ENCODE results near the gene CNR2. TPM values are rescaled to one million over a fixed set of nuclear protein-coding genes. Genes with fewer than 3 reads are reported as not detected.
A peak's percentile ranks its signal among the peaks of the same experiment; 100 is the strongest.

The CNR2 gene
- total RNA-seq, 4 donors from 2014 or later: not detected

GRCh38 chr1:23957096-23957495, 43.9 kb upstream of the CNR2 start:
- WGBS, 2 donors: 37 to 46% methylated on average over 7 of the region's 7 CpGs
- TF ChIP-seq POLR2A (IDR thresholded peaks at IDR 0.05) (no peak), CTCF (IDR thresholded peaks at IDR 0.05) (no peak)
- H3K4me3 ChIP-seq (ENCODE audit: low read depth, poor library complexity, severe bottlenecking): no peak overlapping the region
- intact Hi-C loops (cut with DNase I; ENCODE audit: low total_unique reads): no loop called here
- no peak for DNase-seq (ENCODE audit: low spot score in 2 of 2)

- no peak for TF ChIP-seq CTCF (IDR thresholded peaks at IDR 0.05)
- TF ChIP-seq POLR2A (IDR thresholded peaks at IDR 0.05): no peak
- intact Hi-C loops (cut with DNase I; ENCODE audit: low total_unique reads): no loop called here
- WGBS, 2 donors: 68 to 85% methylated on average over 3 of the region's 3 CpGs
Observed at GRCh38 chr1:23953020-23953419, 39.9 kb upstream of the CNR2 start.

GRCh38 chr1:23947366-23947765, 34.2 kb upstream of the CNR2 start:
- intact Hi-C loops (cut with DNase I; ENCODE audit: low total_unique reads): no loop called here
- no peak overlapping the region for H3K4me3 ChIP-seq (ENCODE audit: low read depth, poor library complexity, severe bottlenecking)
- TF ChIP-seq POLR2A (IDR thresholded peaks at IDR 0.05) (no peak), CTCF (IDR thresholded peaks at IDR 0.05) (no peak)
- no peak for DNase-seq (ENCODE audit: low spot score in 2 of 2)

More at GRCh38 chr1:23953020-23953419, 39.9 kb upstream of the CNR2 start:
- no peak for DNase-seq (ENCODE audit: low spot score in 2 of 2)
- H3K4me3 ChIP-seq (ENCODE audit: low read depth, poor library complexity, severe bottlenecking): no peak overlapping the region

DNA sequence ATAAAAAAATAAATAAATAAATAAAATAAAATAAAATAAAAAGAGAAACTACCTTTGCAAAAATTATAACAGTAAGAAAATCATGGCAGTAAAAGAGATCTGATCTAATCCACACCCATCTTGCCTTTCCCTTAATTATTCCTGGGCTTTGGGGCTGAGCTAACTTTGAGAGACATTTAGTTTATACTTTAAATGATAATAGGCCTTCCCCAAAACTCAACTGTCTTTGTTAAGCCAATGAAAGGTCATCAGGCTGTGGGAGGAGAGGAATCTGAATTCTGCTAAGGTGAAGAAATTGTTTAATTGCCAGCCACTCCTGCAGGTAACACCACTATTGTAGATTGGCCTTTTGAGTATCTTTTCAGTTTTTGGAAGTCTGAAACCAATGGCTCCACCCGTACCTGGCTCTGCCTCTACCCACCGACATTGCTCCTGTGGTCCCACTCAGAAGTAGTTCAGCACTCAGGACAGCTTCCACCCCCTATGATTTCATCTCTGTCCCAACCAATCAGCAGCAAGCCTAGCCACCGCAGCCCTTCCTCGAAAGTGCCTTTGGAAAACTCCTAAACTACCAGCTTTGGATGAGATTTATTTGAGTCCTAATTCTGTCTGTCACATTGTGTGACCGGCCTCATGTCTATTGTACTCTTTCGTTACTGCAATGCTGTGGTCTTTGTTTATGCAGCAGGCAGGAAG, 23.5 kb upstream of the CNR2 start:
- peak in 1 of 2 donors; percentile 15 for DNase-seq (ENCODE audit: low spot score in 2 of 2)
- 53 to 58% methylated on average over 6 of the region's 6 CpGs for WGBS, 2 donors
- intact Hi-C loops (cut with DNase I; ENCODE audit: low total_unique reads): no loop called here

GRCh38 chr1:23931491-23931880, 18.3 kb upstream of the CNR2 start:
- H3K4me3 ChIP-seq (ENCODE audit: low read depth, poor library complexity, severe bottlenecking): no peak overlapping the region
- TF ChIP-seq POLR2A (IDR thresholded peaks at IDR 0.05) (no peak), CTCF (IDR thresholded peaks at IDR 0.05) (no peak)
- 76 to 79% methylated on average over 1 of the region's 1 CpG for WGBS, 2 donors
- intact Hi-C loops (cut with DNase I; ENCODE audit: low total_unique reads): no loop called here
- DNase-seq (ENCODE audit: low spot score in 2 of 2): no peak

More for the DNA sequence above, 23.5 kb upstream of the CNR2 start:
- TF ChIP-seq POLR2A (IDR thresholded peaks at IDR 0.05) (no peak), CTCF (IDR thresholded peaks at IDR 0.05) (no peak)
- H3K4me3 ChIP-seq (ENCODE audit: low read depth, poor library complexity, severe bottlenecking): no peak overlapping the region

All from lower leg skin (tissue), 4 donors.